HUDEP-2 (cell line): Measurements from ENCODE around the gene MRAP.
A peak's percentile ranks its signal among the peaks of the same experiment; 100 is the strongest.

ENCODE experiments used
- DNase-seq, 76 experiments: peaks; one replicate each; lab custom pipeline; 2025; ENCODE audit not compliant: unreplicated experiment in 76 of 76; lab: John Stamatoyannopoulos, UW

The MRAP gene

DNA sequence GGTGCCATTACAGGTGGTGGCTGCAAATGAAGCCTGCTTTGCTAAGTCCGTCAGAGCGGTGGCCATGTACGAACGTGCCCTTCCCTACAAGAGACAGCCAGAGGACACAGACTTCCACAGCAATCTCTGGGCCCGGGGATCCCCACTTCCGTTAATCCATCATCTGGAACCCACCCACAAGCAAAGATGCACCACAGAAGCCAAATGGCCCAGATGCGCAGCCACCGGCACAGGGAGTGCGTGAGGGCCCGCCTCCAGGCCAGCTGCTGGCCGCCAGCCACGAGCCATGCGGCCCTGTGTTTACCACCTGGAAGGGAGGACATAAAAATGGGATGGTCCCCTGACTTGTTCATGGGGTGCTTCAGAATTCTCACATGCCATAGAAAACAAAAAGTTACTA is 22.1 kb downstream of the MRAP start:
- DNase-seq: no peak

DNA sequence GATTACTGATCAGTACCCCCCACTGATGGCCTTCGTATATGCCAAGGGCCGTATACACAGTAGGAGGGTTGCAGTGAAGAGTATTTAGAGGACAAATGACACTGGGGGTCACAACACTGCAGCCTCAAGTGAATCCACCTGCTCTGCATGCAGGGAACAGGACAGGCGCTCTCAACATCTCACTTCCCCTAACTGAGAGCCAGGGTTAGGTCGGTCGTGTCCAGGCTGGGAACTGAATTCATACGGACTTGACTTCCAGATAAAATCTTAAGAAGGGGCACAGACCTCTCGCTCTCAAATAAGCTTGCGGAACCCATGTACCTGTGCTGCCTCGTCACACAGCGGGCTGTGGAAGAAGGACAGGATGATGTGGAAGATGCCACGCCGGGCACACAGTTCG is 22.8 kb downstream of the MRAP start:
- no peak for DNase-seq

DNA sequence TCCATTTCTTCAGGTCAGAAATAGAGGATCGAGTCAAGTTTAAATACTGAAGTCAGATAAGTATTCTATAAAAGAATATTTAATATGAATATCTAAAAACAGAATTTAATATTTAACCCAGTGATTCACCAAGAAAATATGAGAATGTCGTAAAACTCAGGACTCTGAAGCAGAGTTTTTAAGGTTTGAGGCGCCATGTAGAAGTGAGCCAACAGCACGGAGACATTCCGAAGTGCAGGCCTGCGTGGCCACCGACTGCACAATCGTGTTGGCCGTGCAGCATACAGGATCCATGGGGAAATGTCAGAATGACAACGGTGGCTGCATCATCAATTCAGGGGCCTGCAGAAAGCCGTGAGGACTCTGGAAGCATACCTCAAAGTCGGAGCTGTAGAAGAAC is 23.4 kb downstream of the MRAP start:
- no peak for DNase-seq

DNA sequence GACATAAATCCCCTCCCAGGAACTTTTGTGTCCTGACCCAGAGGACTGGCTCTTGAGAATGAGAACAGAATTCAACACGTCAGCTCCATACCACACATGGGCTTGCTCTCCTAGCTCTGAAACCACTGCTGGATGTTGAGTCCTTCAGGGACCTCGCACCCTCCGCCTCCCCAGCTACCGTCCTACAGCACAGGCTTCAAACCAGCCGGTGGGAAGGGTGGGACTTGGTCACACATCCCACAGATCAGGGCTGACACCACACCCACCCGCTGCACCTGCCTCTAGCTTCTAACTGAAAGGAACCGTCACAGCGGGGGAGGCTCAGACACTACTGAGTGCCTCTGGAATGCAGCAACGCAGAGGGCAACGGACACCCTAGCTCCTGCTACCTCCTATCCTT is 24.0 kb downstream of the MRAP start:
- no peak for DNase-seq

DNA sequence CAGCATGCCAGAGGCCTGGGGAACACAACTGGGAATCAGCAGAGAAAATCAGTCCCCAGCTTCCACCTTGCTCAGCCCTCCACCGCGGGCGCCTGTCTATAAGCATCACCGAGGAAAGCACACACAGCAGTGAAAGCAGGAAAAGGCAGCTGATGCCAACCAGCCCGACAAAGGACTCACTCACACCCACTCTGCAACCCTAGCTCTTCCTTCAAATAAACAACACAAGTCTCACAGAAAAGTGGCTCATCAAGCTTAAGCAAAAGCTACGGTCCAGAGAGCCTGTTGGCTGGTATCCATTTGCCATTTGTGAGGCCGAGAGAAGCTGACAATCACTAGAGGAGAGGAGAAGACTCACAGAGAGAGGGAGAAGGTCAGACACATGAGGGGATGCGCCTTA is 27.1 kb downstream of the MRAP start:
- DNase-seq: no peak

DNA sequence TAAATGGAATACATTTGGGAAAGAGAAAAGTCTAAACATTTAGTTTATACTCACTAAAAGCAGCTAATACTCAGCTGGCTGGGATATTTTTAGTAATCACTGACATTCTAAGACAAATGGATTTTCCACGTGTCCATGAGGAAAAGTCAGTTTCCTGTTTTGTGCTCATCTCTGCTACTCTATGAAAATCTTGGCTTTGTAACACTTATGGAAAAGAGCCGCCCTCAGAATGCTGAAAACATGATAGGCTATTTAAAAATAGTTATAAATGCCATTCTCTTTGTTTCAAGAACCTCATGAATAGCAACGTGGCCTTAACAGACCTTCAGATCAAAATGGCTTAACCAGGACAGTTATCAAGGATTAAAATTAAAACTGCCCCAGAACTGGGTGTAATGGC is 29.9 kb downstream of the MRAP start:
- no peak for DNase-seq

DNA sequence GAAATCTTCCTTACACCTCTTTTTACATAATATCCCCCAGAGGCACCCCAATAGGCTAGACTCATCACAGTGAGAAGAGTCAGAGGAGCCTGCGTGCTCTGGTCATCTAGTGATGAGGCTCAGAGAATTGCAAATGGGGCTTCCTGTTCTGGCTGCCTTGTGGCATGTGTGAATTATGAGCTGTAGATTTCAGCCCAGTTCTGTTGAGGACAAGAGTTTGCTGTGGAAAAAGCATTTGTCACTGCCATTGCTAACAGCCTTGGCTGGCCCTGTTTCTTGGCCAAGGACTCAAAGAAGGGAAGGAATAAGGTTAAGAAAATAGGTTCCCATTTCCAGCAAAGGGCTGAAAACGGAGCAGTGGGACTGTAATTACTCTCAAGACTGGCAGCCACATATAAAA is 30.7 kb downstream of the MRAP start:
- DNase-seq: no peak

DNA sequence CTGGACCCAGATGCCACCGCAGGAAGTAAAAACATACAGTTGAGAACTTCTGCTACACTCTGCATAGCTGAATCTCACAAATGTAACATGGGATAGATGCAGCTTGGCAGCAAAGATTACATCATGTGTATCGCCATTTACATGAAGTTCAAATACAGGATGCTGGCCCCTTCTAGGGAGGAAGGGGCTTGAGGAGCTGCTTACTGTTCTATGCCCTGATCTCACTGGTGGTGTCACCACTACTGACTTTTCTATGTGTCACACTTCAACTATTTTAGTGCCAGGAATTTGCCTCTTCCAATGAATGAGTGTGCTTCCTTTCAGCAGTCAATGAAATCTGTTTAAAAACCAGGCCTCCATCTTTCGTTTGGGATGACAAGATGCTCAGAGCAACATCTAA is 31.1 kb downstream of the MRAP start:
- no peak for DNase-seq

DNA sequence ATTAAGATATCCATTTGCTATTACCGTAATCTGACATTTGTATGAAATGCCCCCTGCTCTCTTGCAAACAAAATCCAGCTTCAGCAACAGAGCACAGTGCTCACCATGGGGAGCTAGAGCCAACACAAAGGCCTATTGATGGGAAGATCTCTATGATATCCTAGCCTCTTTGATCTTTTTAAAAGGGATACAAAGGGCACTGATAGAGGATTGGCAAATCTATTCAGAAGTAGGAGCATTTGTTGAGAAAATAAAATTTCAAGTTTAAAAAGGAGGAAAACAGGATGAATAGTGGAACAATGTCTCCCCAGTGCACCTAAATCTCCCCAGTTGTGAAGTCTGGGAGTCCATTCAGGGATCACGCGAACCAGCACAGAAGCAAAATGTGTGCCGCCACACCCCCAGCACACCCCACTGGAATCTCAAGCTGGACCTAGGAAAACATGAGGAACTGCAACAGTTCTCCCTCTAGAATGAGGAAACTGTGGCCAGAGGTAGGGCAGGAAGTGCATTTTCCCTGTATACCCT is 32.2 kb downstream of the MRAP start:
- no peak for DNase-seq

DNA sequence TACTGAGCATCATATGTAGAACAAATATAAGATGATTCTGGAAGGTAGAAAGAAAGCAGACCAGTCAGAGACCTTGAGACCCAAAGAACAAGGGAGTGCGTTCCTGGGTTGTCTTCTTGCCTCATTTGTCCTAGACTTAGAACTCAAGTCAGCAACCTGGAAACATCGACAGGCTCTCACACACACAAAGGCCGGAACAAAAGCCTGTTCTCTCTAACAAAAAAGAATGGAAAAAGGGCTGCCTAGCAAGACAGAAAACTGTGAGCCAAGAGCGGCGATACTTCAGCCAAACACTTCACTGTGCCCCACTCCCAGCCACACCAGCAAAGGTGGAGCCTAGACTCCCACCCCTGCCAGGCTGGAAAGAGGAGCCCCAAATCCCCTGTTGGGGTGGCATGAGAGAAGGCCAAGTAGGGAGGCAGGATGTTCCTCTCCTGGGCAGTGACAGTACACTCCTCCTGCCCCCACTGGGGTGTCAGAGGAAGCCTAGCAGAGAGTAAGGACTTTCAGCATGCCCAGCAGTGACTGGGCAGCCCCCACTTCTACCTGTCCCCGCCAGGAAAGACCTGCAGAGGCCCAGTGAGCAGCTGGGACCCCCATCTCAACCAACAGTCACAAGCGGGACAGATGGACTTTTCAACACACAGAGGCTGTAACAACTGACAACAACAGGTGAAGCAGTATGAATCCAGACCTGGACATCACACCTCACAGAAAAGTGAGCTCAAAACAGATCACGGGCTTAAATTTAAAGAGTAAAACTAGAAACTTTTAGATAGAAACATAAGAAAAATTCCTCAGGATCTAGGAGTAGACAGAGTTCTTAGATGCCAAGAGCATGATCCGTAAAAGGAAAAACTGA is 33.0 kb downstream of the MRAP start:
- DNase-seq: no peak

DNA sequence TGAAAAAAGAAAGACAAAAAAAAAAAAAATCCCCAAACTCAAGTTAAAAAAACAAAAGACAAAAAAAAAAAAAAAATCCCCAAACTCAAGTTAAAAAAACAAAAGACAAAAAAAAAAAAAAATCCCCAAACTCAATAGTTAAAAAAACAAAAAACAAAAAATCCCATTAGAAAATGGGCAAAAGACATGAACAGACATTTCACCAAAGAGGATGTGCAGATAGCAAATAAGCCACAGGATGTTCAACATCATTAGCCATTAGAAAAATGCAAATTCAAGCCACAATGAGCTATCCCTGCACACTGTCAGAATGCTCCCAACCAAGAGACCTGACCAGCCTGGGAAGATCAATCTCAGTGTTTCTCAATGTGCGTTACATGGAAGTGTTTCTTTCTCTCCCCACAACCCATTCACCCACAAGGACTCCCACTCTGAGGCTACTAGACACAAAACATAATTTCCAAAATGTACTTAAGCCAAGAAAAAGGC is 33.9 kb downstream of the MRAP start:
- no peak for DNase-seq

DNA sequence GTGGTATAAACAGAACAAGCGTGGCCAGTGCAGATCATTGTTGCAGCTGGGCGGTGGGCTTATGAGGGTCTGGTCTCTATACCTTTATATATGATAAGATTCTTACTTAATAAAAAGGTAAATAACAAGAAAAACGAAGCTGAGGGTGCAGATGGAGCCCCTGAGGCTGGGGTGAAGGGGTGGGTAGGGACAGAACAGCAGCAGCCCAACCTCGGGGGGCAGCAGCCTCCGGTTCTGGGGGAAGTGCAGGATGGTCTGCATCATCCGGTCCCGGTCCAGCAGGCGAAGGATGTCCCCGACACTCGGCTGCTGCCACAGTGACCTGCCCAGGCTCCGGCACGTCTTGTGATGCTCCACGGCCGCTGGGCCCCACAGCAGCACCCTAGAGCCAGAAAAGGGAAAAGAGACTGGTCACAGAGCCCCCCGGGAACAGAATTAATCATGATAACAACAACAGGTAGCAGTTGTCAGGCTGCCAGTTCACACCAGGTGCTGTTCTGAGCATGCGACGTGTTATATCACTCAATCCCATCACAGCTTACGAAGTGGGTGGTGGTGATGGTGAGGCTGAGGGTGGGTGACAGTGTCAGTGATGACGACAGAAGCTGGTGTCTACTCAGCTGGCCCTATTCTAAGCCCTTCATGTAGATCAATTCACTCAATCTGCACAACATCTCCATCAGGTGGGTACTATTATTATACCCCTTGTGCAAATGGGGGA is 35.5 kb downstream of the MRAP start:
- DNase-seq: no peak

DNA sequence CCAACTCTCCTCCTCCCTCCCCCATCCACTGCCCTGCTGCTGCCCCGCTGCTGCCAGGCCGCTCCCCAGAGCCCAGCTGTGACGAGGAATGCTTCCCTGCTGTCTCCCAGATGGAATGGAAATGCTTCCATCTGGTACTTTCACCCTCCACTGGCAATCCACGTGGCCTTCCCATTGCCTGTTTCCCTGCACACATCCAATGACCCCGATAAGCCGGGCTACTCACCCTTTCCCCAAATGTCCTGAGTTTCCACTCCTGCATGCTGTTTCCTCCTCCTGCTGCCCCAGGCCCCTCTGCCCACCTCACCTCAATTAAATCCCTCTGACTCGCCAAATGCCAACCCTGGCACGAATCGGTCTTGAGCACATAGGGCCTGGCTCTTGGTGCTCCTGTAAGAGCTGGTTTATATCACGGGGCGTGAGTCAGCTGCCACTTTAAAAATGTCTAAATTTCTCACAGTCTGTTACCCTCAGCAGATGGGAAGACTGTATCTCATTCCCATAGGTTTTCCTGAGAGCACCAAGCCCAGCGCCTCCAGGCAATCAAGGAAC is 36.4 kb downstream of the MRAP start:
- no peak for DNase-seq

DNA sequence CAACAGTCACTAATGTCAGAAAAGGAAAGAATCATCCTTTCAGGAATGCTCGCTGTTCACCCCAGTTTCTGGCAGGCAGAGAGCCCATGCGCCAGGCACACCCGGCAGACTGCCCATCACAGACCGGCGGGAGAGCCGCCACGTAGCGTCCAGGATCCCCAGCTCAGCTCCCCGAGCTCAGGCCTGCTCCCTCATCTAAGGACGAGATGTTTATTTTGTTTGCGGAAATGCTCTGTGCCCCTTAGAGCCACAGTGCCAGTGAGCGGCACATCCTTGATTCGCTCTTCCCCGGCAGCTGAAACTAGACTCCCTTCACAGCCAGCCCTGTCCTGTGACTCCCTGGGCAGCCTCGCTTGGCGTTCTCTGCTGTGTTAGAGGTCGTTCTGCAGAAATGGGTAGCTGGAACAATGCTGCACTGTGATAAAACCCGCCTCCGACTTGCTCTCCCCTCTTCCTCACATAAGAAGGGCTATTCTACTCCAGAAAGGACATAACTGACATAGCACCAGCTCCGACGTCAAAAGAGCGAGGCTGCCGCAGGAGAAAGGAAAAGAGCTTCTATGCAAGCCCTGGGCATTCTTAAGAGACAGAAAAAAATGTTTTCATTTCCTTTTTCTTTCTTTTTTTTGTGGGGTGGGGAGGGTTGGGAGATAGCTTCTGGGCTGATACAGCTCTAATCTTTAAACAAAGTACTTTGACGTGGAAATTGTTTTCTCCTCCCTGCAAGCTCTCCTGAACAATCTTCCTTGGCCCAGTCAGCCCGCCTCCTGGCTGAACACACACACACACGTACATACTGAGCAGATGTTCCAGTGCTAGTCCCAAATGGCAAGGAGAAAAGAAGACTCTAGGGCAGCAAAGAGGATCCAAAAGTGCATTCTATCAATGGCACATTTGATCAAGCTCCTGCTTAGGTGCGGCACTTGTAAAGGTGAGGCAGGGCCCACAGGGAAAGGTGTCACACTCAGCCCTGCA is 37.2 kb downstream of the MRAP start:
- DNase-seq: no peak

DNA sequence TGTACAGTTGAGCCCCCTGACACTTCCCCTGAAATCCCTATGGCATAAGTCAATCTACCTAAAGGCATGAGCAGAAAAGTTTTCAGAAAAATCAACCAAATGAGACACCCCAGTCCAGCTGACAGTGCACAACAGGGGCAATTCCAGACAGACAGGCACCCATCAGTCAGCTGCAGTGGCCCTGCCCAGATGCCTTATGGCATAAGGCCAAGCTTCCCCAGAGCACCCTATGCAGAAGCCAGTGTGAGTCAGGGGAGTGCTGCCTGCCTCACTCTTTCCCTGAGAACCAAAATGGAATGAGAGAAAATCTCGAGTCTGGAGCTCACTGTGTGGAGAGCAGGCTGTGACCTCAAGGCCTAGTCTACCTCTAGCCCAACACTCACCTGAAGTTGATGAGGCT is 38.1 kb downstream of the MRAP start:
- peak in 25 of 76 experiments; percentile 4 to 44 (median 15) for DNase-seq

DNA sequence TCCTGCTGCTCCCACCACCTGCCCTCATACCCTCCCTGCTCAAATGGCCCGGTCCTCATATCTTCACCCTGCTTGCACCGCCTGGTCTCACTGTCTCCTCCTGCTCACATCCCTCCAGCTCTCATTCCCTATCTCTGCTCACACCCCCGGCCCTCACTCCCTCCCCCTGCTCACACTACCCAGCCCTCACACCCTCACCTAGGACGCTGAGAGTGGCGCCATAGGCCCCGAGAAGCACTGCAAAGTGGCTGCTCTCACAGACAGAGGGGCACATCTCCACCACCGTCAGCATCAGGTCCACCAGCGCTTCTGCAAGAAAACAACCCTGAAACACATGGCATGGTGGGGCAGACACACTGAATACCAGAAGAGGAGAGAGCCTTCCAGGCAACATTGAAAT is 38.6 kb downstream of the MRAP start:
- DNase-seq: no peak

DNA sequence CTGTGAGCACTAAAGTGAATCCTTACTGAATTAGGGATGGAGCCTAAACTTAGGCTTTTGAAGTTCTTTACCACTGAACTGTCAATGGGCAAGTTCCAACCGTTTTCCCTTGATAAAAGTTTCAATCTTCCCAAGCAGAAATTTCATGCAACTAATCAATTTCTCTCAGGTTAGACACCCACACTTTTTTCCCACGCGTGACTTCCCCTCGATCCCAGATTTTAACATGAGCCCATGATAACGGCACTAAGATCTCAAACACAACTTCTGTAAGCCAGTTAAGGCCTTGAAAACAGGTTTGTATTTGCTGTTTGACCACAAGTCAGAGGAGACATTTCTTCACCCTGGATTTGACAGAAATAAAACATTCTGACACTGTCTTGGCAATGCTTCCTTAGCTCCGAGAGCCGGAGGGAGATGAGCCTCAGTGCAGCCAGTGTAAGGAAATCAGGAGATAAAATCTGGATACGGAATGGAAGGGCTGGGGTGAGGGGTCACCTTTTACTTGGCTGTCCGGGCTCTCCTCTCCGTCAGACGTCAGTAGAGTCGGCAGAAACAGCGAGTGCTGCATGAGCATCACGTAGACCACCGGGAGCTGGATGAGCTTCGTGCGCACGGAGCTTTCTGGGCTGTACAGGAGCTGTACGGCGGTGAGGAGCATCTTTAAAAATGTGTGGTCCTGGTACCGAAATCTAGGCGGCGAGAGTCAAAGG is 39.7 kb downstream of the MRAP start:
- no peak for DNase-seq

DNA sequence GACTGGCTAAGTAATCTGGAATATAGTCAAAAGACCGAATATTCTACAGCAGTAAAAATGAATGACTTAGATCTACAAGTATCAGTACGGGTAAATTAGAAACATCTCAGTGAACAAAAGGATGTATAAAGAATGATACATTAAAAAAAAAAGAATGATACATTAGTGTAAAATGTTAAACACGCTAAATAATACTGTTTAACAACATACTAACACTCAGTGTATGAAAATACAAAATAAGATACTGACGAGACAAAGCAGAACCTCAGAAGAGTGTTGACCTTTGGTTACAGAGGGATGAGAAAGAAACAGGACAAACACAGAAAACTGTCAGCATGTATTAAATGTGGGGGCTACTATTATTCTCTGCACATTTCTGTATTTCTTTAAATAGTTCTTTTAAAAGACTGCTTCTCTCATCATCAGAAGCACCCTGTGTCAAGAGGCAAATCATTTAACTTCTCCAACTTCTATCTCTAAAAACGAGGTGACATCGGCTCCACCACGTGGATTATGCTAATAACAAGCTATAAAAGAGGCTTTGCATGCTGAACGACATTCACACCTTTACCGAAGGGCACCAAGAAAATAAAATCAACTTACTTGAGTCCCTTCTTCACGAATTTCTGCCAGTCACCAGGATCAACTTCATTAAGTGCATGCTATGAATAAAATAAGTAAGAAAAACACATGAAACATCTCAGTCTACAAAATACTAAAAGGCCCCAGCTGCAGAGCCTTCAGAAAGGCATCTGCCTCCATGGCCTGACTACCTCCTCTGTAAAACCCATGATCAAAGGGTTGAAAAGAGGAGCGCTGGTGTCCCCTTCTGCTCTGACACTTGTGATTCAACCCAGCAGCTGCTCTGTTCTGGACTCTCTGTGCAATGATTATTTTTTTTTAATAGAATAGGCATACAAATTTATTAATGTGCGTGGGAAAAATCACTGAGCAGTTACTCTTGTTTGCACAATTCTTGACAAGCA is 42.5 kb downstream of the MRAP start:
- no peak for DNase-seq

DNA sequence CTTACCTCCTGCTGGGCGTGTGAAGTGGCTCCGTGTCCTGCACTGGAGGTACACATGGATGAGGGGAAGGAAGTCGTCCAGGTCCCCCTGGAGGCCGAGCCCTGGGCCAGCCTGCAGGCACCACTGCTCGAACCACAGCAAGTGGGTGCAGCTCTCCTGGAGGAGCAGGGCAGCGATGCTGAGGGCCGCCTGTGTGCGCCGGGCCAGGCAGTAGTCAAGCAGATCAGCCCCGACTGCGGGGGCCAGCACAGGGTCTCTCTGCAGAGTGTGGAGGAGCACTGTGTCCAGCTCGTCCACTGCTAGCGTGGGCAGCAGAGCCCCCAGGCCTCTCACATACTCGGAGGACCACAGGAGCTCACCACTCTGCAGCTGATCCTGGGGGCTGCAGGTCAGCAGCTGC is 48.3 kb downstream of the MRAP start:
- no peak for DNase-seq
